Tibial artery (tissue), 4 donors: ENCODE results near the gene IMP4.

ENCODE experiments used
- DNase-seq, 2 donors: peaks; one replicate each; pipeline ENCODE4 v3.0.0-alpha.2; 2019
- H3K27ac ChIP-seq, 2 donors: fragments of 200-600 bp; sonication (generic) in 1 of 2; 1 replicate in 1 of 2; 2 replicates in 1 of 2; pipeline ENCODE4 v1.5.1; 2018 to 2019; ENCODE audit warnings: mild to moderate bottlenecking in 1 of 2
- H3K27me3 ChIP-seq, 2 donors: fragments of 200-600 bp; sonication (generic) in 1 of 2; one replicate each; pipeline versions ENCODE4 v1.5.1 to v1.6.0; 2016 to 2019
- H3K36me3 ChIP-seq, 3 donors: fragments of 200-600 bp; sonication (generic) in 2 of 3; one replicate each; pipeline ENCODE4 v1.5.1; 2016 to 2019; ENCODE audit warnings: mild to moderate bottlenecking in 2 of 3
- H3K4me1 ChIP-seq, 4 donors: fragments of 200-600 bp; sonication (generic) in 2 of 4; 1 replicate in 3 of 4; 2 replicates in 1 of 4; pipeline ENCODE4 v1.5.1; 2016 to 2019
- H3K4me3 ChIP-seq, 2 donors: fragments of 200-600 bp; sonication (generic) in 1 of 2; 1 replicate in 1 of 2; 2 replicates in 1 of 2; pipeline ENCODE4 v1.5.1; 2018 to 2019; ENCODE audit warnings: mild to moderate bottlenecking in 2 of 2
- H3K9me3 ChIP-seq, 3 donors: fragments of 200-600 bp; sonication (generic) in 1 of 3; one replicate each; pipeline ENCODE4 v1.5.1; 2016 to 2019
- intact Hi-C: fragments of 100-400 bp; cut with DNase I; formaldehyde crosslinking; loops from one replicate; pipeline ENCODE4 v1.15.0; 2023; ENCODE audit warnings: low total_unique reads
- TF ChIP-seq, protein P1 (sequence below), 2 experiments: fragments of 200-600 bp in 1 of 2; fragments of 450-650 bp in 1 of 2; IDR thresholded peaks; one replicate each; pipeline ENCODE4 v1.5.1; 2017 to 2019; ENCODE audit warnings: antibody characterized with exemption in 2 of 2, mild to moderate bottlenecking in 1 of 2, moderate library complexity in 1 of 2

The IMP4 gene

GRCh38 chr2:130338793-130339345, 3.8 kb upstream of the IMP4 start:
- Histone ChIP-seq H3K9me3 (no peaks in the 10 kb centered on the region), H3K36me3 (peaks cover 13 to 26% (median 18%) of the 10 kb centered on the region in 3 donors), H3K4me3 (no peak overlapping the region), H3K27me3 (no peaks in the 10 kb centered on the region), H3K4me1 (peaks cover 0 to 20% (median 10%) of the 10 kb centered on the region in 4 donors), H3K27ac (no peak overlapping the region)
- intact Hi-C loops, result loop anchor here (10.0 kb wide), 1 partner anchor 414 kb away; no protein-coding TSS in a partner anchor
- no peak for DNase-seq
- TF ChIP-seq, protein P1, sequence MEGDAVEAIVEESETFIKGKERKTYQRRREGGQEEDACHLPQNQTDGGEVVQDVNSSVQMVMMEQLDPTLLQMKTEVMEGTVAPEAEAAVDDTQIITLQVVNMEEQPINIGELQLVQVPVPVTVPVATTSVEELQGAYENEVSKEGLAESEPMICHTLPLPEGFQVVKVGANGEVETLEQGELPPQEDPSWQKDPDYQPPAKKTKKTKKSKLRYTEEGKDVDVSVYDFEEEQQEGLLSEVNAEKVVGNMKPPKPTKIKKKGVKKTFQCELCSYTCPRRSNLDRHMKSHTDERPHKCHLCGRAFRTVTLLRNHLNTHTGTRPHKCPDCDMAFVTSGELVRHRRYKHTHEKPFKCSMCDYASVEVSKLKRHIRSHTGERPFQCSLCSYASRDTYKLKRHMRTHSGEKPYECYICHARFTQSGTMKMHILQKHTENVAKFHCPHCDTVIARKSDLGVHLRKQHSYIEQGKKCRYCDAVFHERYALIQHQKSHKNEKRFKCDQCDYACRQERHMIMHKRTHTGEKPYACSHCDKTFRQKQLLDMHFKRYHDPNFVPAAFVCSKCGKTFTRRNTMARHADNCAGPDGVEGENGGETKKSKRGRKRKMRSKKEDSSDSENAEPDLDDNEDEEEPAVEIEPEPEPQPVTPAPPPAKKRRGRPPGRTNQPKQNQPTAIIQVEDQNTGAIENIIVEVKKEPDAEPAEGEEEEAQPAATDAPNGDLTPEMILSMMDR (IDR thresholded peaks at IDR 0.05), result no peak

GRCh38 chr2:130339885-130340745, 2.6 kb upstream of the IMP4 start:
- H3K27me3 ChIP-seq, result no peaks in the 10 kb centered on the region
- H3K27ac ChIP-seq, result no peak overlapping the region
- no peak overlapping the region for H3K4me3 ChIP-seq
- no peaks in the 10 kb centered on the region for H3K9me3 ChIP-seq
- intact Hi-C loops, result loop anchor here (5.0 to 10.0 kb wide), 2 partner anchors 158 to 415 kb away; partner anchors contain the start of genes MZT2B and SMPD4
- H3K36me3 ChIP-seq, result peaks cover 20 to 34% (median 26%) of the 10 kb centered on the region in 3 donors
- TF ChIP-seq, protein P1 (IDR thresholded peaks at IDR 0.05), result no peak
- H3K4me1 ChIP-seq, result peaks cover 0 to 23% (median 15%) of the 10 kb centered on the region in 4 donors
- no peak for DNase-seq

GRCh38 chr2:130341562-130342019, 1.1 kb upstream of the IMP4 start:
- H3K4me3 ChIP-seq, result peak overlapping the region; percentile 77 to 86
- intact Hi-C loops, result loop anchor here (5.0 kb wide), 1 partner anchor 159 kb away; the partner anchor contains the start of genes MZT2B and SMPD4
- no peaks in the 10 kb centered on the region for H3K9me3 ChIP-seq
- no peaks in the 10 kb centered on the region for H3K27me3 ChIP-seq
- peaks cover 0 to 23% (median 15%) of the 10 kb centered on the region in 4 donors for H3K4me1 ChIP-seq
- TF ChIP-seq, protein P1 (IDR thresholded peaks at IDR 0.05), result no peak
- DNase-seq, result peak in 1 of 2 donors; percentile 63
- H3K36me3 ChIP-seq, result peaks cover 35 to 49% (median 41%) of the 10 kb centered on the region in 3 donors
- peak overlapping the region; percentile 84 to 88 for H3K27ac ChIP-seq

DNA sequence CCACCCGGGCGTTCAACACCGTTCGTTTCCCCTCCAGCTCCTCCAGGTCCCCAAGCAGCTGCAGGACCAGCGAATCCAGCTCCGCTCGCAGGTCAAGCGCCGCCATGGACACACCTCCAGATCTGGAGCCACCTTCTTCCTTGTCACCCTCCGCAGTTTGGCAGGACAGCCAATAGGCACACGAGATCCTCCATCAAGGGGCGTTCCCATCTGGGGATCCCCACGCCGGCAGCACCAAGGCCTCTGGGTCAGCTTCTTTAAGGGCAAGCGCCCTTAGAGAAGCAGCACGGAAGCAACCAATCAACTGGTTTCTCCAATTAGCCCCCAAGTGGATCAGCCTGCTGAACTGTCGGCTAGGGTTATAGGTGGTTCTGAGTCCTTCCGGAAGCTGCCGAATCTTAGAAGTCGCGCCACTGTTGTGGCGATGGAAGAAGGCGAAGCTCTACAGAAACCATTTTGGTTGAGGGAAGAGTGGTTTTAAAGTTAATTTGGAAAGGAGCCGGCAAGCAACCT, 621 bp upstream of the IMP4 start:
- Histone ChIP-seq H3K9me3 (no peaks in the 10 kb centered on the region), H3K27me3 (no peaks in the 10 kb centered on the region), H3K27ac (peak overlapping the region; percentile 84 to 88), H3K36me3 (peaks cover 39 to 54% (median 46%) of the 10 kb centered on the region in 3 donors), H3K4me3 (peak overlapping the region; percentile 77 to 86), H3K4me1 (peaks cover 0 to 23% (median 15%) of the 10 kb centered on the region in 4 donors)
- DNase-seq, result peak; percentile 93 to 95
- intact Hi-C loops, result loop anchor here (5.0 kb wide), 1 partner anchor 160 kb away; the partner anchor contains the start of genes MZT2B and SMPD4
- TF ChIP-seq, protein P1 (IDR thresholded peaks at IDR 0.05), result no peak

DNA sequence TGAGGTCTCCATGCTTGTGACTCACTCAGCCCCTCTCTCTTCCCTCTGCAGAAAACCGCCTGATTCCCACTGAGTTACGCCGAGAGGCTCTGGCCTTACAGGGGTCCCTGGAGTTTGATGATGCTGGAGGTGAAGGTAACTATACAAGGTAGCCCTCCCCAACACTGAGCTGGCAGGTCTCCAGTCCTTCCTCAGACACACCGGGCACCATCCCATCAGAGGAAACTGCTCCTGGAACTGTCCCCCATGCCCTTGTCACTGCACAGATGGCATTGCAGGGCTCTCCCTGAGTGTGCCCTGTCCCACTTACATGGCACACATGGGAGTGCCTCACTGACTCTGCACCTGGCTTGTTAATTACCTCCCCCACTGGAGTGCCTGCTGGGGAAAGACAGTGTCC, 1.9 kb downstream of the IMP4 start:
- DNase-seq, result no peak
- H3K36me3 ChIP-seq, result peaks cover 33 to 54% (median 45%) of the 10 kb centered on the region in 3 donors
- peaks cover 0 to 23% (median 13%) of the 10 kb centered on the region in 4 donors for H3K4me1 ChIP-seq
- TF ChIP-seq, protein P1 (IDR thresholded peaks at IDR 0.05), result no peak
- no peak overlapping the region for H3K4me3 ChIP-seq
- intact Hi-C loops, result loop anchor here (5.0 kb wide), 1 partner anchor 162 kb away; the partner anchor contains the start of genes MZT2B and SMPD4
- H3K27me3 ChIP-seq, result no peaks in the 10 kb centered on the region
- H3K9me3 ChIP-seq, result no peaks in the 10 kb centered on the region
- H3K27ac ChIP-seq, result no peak overlapping the region
